Central memory CD8-positive, alpha-beta T cell (primary cell): ENCODE results near the gene KDM3B.
A peak's percentile ranks its signal among the peaks of the same experiment; 100 is the strongest.

Experiments used
- ATAC-seq: fragments of 150-1000 bp; cut with Tn5 transposase; replicated peaks from 2 replicates; pipeline ENCODE4 v1.10.0; 2022; ENCODE audit warnings: mild to moderate bottlenecking, moderate FRiP score, moderate number of reproducible peaks; ENCODE audit not compliant: poor library complexity, severe bottlenecking; ENCODE audit errors: extremely low read depth
- DNase-seq, 2 donors: peaks; one replicate each; pipeline ENCODE4 v3.0.0; 2021; ENCODE audit warnings: low spot score in 2 of 2
- H3K27ac Mint-ChIP-seq: one replicate; pipeline ENCODE4 v1.8.0; 2022; ENCODE audit warnings: low read depth, mild to moderate bottlenecking, moderate library complexity, mixed read lengths
- H3K27me3 Mint-ChIP-seq: one replicate; pipeline ENCODE4 v1.8.0; 2022; ENCODE audit warnings: mixed read lengths
- H3K36me3 Mint-ChIP-seq: one replicate; pipeline ENCODE4 v1.8.0; 2022; ENCODE audit warnings: mild to moderate bottlenecking, moderate library complexity, mixed read lengths; ENCODE audit not compliant: insufficient read depth
- H3K4me1 Mint-ChIP-seq: one replicate; pipeline ENCODE4 v1.8.0; 2022; ENCODE audit warnings: mixed read lengths
- H3K4me3 Mint-ChIP-seq: one replicate; pipeline ENCODE4 v1.8.0; 2022; ENCODE audit warnings: mild to moderate bottlenecking, moderate library complexity, mixed read lengths
- H3K9me3 Mint-ChIP-seq: one replicate; pipeline ENCODE4 v1.8.0; 2022; ENCODE audit warnings: mixed read lengths

KDM3B gene

DNA sequence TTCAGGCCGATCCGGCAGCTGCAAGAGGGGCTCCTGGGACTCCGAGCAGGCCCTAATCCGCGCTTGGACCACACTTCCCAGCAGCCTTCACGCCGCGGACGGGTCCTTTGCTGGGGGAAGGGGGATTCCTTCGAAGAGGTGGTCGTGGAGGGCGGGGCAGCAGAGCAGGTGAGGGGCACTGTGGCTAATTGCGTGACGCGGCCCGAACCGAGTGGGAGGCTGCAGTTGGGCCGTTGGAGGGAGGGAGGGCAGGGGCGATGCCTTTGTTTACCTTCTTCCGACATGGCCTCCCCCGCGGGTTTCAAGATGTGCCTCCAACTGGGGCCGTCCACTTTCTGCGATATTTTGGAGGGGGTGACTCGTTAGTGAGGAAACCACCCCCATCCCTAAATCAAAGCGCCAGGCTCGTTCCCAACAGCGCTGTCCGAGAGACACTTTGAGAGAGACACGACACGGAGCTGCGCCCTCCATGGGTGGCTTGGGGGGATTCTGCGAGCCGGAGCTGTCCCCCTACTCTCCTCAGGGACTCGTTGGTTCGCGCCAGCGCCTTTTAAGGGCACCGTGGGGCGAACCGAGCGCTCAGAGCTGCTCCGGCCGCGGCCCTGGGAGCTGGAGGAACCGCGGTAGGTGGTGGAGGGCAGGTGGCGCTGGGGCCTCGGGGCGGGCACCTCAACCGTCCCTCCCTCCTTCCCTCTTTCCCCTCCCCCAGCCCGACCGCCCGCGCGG is 14.6 kb upstream of the KDM3B start, which contains the start of gene FAM53C:
Gene FAM53C (plus strand): TSS at position 582 of the 726 bp plus-strand sequence. CDS start 3,070 bp downstream, outside the sequence.
- Mint-ChIP-seq H3K9me3 (no peaks in the 10 kb centered on the region), H3K4me1 (peaks cover 41% of the 10 kb centered on the region), H3K27me3 (no peaks in the 10 kb centered on the region), H3K27ac (peak within 1 kb of the TSS; percentile 97), H3K36me3 (peaks cover 17% of the 10 kb centered on the region), H3K4me3 (peak within 1 kb of the TSS; percentile 90)
- DNase-seq (peak; percentile 92 to 94), ATAC-seq (peak; percentile 91)

DNA sequence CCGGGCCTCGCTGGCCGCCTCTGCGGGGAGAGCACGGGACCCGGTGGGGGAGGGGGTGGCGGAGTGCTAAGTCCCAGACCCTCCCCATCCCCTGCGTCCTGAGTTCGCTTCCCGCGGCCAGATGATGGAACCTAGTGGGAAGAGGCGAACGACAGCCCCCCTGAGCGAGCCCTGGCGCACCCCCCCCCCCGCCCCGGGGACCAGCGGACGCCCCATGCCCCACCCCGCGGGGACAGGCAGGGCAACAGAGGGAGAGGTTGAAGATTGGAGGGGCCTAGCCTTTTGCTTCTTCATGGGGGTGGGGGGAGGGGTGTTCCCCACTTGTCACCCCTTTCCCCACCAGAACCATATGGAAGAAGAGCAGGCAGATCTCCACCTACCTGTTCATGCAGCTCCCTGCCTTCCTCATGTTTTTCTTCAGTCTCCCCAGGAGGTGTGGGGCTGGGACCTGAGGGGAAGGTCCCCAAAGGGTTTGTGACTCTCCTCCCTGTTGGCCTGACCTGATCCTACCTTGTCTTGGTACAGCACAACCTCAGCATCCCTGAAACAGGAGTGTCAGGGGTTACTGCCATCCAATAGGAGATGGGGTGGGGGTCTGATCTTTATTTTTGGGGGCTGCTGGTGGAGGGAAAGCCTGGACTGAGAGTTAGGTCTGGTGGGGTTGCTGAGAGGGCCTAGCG is 13.9 kb upstream of the KDM3B start:
- ATAC-seq (no peak), DNase-seq (no peak)
- H3K27me3 Mint-ChIP-seq, result no peaks in the 10 kb centered on the region
- H3K4me1 Mint-ChIP-seq, result peaks cover 41% of the 10 kb centered on the region
- H3K36me3 Mint-ChIP-seq, result peaks cover 20% of the 10 kb centered on the region
- peak overlapping the region; percentile 97 for H3K27ac Mint-ChIP-seq
- peak overlapping the region; percentile 90 for H3K4me3 Mint-ChIP-seq
- no peaks in the 10 kb centered on the region for H3K9me3 Mint-ChIP-seq

DNA sequence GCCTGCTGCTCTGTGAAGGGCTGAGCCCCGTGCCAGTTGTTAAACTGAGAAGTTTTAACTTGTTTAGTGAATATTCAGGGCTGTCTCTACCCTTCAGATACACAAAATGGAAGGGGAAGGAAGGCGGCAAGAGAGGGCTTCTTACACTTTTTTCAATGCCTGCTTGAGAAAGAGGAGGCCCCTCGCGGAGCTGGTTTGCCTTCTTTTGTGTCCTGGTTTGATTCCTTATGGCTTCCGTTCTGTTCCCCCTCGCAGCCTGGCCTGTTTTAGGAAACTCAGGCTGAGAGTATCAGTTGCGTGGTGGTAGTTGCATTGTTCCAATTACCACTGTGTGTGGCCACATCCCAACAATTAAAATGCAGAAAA is 13.4 kb upstream of the KDM3B start:
- Mint-ChIP-seq H3K27me3 (no peaks in the 10 kb centered on the region), H3K4me3 (peak overlapping the region; percentile 90), H3K36me3 (peaks cover 24% of the 10 kb centered on the region), H3K9me3 (no peaks in the 10 kb centered on the region), H3K27ac (peak overlapping the region; percentile 97), H3K4me1 (peaks cover 41% of the 10 kb centered on the region)
- ATAC-seq (no peak), DNase-seq (no peak)

DNA sequence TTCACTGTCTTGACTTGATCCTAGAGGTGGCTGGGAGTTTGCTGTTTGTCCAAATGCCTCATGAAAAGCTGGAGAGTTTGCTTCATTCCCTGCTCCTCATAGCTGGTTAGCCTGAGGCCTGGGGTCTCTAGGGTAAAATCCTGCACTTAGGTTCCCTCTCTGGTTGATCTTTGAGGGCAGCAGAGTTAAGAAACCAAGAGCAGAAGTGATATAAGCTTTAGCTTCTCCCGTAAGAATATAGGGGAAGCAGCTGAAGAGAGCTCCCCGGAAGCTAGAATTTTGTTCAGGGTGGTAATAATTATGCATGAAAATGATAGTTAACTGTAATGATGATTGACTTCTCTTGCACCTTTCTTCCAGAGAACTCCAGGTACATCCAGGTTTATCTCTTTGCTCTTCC is 13.0 kb upstream of the KDM3B start:
- H3K27me3 Mint-ChIP-seq, result no peaks in the 10 kb centered on the region
- ATAC-seq, result no peak

DNA sequence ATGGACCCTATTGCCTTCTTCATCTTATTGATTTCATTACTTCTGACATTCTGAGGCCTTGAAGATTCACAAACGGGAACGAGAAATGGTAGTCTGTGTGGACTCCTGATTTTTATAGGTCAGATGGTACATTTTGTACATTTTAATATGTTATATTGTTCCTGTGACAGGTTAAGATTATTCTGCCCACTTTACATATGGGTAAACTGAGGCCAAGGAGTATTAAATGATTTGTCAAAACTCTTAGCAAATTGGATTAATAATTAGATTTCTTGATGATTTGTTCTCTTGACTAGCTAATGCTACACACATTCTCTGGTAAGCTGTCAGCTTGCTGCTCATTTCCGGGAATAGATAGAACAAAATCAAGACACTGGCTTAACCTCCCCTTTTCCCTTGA is 12.5 kb upstream of the KDM3B start:
- DNase-seq (no peak), ATAC-seq (no peak)
- H3K4me1 Mint-ChIP-seq, result peaks cover 41% of the 10 kb centered on the region
- H3K27ac Mint-ChIP-seq, result no peak overlapping the region
- peak overlapping the region; percentile 90 for H3K4me3 Mint-ChIP-seq
- no peaks in the 10 kb centered on the region for H3K9me3 Mint-ChIP-seq
- H3K27me3 Mint-ChIP-seq, result no peaks in the 10 kb centered on the region
- H3K36me3 Mint-ChIP-seq, result peaks cover 29% of the 10 kb centered on the region

More for the DNA sequence above, 13.0 kb upstream of the KDM3B start:
- no peak for DNase-seq
- peak overlapping the region; percentile 90 for H3K4me3 Mint-ChIP-seq
- H3K27ac Mint-ChIP-seq, result peak overlapping the region; percentile 97
- H3K9me3 Mint-ChIP-seq, result no peaks in the 10 kb centered on the region
- H3K4me1 Mint-ChIP-seq, result peaks cover 41% of the 10 kb centered on the region
- H3K36me3 Mint-ChIP-seq, result peaks cover 26% of the 10 kb centered on the region

DNA sequence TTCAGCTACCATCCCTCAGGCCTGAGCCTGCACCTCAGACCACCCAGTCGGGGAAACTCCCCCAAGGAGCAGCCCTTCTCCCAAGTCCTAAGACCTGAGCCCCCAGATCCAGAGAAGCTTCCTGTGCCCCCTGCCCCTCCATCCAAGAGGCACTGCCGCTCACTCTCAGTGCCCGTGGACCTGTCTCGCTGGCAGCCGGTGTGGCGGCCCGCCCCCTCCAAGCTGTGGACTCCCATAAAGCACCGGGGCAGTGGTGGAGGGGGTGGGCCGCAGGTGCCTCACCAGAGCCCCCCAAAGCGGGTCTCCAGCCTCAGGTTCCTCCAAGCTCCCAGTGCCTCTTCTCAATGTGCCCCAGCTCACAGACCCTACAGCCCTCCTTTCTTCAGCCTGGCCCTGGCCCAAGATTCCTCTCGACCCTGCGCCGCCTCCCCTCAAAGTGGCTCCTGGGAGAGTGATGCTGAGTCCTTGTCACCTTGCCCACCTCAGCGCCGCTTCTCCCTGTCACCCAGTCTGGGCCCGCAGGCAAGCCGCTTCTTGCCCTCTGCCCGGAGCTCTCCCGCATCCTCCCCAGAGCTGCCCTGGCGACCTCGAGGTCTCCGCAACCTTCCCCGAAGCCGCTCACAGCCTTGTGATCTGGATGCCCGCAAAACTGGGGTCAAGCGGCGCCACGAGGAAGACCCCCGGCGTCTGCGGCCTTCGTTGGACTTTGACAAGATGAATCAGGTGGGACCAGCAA is 7.4 kb upstream of the KDM3B start:
- Mint-ChIP-seq H3K9me3 (no peaks in the 10 kb centered on the region), H3K4me3 (no peak overlapping the region), H3K36me3 (peaks cover 37% of the 10 kb centered on the region), H3K27me3 (no peaks in the 10 kb centered on the region), H3K27ac (no peak overlapping the region), H3K4me1 (peaks cover 19% of the 10 kb centered on the region)
- DNase-seq, result no peak
- ATAC-seq, result no peak

DNA sequence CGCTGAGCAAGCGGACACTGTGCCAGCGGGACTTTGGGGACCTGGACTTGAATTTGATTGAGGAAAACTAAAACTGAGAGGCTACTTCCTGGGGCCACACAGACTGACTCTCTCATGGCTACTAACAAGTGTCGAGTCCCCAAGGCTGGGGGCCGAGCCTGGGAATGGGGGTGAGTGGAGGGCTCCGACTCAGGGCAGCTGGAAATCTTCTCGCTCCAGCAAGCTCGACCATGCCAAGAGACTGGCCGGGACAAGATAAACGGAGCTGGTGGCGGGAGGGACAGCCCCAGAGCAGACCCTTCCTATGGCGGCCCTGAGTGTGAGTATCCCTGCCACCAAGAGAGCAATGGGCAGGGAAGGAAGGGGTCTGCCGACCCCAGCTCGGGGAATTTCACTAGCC is 5.6 kb upstream of the KDM3B start:
- no peak overlapping the region for H3K27ac Mint-ChIP-seq
- no peak for DNase-seq
- peaks cover 40% of the 10 kb centered on the region for H3K36me3 Mint-ChIP-seq
- ATAC-seq, result no peak
- peaks cover 10% of the 10 kb centered on the region for H3K4me1 Mint-ChIP-seq
- H3K4me3 Mint-ChIP-seq, result no peak overlapping the region
- H3K27me3 Mint-ChIP-seq, result no peaks in the 10 kb centered on the region
- no peaks in the 10 kb centered on the region for H3K9me3 Mint-ChIP-seq

DNA sequence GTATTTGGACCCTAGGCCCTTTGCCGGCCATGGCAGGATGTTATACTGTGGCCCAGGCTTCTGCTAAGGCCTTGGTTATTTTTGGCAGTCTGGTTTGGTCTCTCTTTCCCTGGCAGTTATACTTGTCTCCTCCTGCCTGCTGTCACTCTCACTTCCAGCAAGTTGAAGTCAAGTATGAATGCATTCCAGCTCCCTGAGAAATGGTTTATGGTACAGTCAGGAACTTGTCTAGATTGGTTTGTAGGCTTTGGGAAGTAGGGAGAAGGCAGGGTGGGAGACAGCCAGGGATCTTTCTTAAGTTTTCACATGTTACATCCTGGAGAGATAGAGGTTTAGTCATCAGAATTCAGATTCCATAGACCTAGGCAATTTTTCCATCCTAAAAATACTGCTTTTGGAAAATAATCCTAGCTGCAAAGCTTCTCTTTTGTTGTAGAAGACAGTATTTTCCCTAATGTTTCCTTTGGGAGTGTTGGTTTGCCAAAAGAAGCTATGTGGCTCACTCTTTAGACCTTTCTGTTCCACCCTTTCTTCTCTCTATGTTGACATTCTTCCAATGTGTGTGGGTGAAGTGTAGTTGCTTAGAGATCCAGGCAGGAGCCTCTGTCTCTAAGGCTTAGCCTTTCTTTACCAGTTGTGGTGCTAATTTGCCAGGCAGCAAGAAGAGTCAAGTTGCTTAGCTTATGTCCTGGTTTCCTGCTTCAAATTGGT is 2.5 kb upstream of the KDM3B start:
- no peak for DNase-seq
- peaks cover 31% of the 10 kb centered on the region for H3K4me1 Mint-ChIP-seq
- H3K36me3 Mint-ChIP-seq, result peaks cover 45% of the 10 kb centered on the region

DNA sequence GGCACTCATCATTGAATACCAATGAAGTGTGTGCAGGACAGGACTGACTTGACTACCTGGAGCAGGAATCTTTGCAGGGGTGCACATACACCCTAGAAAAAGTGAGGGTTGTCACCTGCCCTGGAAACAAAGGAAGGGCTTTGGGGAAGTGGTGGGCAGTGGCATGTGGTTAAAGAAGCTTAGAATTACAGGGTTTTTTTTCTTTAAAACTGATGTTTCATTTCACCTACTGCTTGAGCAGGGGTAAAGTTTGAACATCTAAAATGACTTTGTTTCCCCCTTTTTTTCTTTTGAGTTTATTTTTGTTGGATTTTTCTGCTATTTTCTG is 2.0 kb upstream of the KDM3B start:
- no peak for DNase-seq
- peaks cover 41% of the 10 kb centered on the region for H3K36me3 Mint-ChIP-seq
- peaks cover 36% of the 10 kb centered on the region for H3K4me1 Mint-ChIP-seq
- H3K27ac Mint-ChIP-seq, result no peak overlapping the region
- no peak for ATAC-seq
- H3K27me3 Mint-ChIP-seq, result no peaks in the 10 kb centered on the region
- no peaks in the 10 kb centered on the region for H3K9me3 Mint-ChIP-seq
- no peak overlapping the region for H3K4me3 Mint-ChIP-seq

More for the DNA sequence above, 2.5 kb upstream of the KDM3B start:
- no peaks in the 10 kb centered on the region for H3K27me3 Mint-ChIP-seq
- no peaks in the 10 kb centered on the region for H3K9me3 Mint-ChIP-seq
- H3K4me3 Mint-ChIP-seq, result no peak overlapping the region
- no peak overlapping the region for H3K27ac Mint-ChIP-seq
- no peak for ATAC-seq

DNA sequence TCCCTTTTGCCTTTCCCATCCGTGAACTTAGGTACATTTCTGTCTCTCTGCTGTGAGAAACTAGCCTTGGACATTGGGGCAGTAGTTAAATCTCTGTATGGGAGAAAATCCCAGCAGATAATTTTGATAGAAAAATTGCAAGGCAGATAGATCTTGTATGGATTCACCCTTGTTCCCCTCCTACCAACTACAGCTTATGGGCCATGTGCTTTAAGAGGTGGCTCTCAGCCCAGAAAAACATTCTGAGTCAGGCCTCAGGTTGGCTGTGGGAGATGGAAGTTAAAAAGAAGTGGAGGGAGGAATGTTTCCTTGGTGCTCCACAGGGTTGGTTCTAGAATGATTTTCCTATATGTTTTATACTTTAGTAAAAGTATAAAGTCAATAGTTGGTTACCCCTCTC is 1.4 kb upstream of the KDM3B start:
- Mint-ChIP-seq H3K4me1 (peaks cover 39% of the 10 kb centered on the region), H3K27me3 (no peaks in the 10 kb centered on the region), H3K4me3 (no peak overlapping the region), H3K9me3 (no peaks in the 10 kb centered on the region), H3K27ac (no peak overlapping the region), H3K36me3 (peaks cover 36% of the 10 kb centered on the region)
- no peak for DNase-seq
- no peak for ATAC-seq

DNA sequence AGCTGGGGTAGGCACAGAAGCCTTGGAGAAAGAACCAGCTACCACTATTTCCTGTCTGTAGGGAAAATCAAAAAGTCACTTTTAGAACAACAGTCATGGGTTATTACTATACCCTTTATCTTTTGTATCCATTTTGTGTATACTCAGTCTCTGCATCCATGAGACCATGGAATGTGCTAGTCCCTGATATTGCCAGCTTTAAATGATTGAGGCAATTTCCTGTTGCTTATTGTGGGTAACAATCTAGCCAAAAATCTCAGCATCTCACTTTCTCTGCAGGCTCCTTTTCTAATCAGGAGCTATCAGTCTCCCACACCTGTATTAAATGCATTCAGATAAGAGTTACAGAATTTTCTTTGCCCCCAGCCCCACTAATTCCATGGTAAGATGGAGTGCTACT is 968 bp upstream of the KDM3B start:
- Mint-ChIP-seq H3K4me1 (peaks cover 39% of the 10 kb centered on the region), H3K27ac (peak overlapping the region; percentile 67), H3K36me3 (peaks cover 37% of the 10 kb centered on the region)

DNA sequence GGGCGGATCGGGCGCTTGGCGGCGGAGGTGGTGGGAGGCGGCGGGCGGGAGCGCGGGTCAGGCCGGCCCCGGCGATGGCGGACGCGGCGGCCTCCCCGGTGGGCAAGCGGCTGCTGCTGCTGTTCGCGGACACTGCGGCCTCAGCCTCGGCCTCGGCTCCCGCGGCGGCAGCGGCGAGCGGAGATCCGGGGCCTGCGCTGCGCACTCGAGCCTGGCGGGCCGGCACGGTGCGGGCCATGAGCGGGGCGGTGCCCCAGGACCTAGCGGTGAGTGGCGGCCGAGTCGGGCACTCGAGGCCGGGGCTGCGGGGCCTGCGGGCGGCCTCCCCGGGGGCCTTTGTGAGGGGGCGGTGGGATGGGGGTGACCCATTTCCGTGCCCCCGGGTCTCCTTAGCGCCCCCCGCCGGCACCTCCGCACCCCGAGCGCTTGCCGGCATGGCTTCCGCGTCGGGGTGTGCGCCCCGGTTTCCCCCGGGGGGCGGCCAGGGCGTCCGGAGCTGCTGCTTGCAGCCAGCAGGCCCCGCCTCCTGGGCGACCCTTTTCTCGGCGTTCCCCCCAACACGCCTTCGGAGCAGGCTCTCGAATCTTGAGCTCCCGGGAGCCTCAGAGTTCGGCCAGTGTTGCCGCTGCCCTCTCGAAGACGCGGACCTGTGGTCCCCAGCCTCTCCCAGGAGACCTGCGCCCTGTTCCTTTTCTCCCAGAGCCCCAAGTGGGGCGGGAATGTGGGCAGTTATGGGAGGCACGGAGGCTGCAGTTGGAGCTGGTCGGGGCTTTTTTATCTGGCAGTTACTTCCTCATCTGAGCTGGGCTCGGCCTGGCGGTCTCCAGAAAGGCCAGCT is 456 bp downstream of the KDM3B start:
- DNase-seq, result peak; percentile 59 to 68

More for the DNA sequence above, 968 bp upstream of the KDM3B start:
- H3K9me3 Mint-ChIP-seq, result no peaks in the 10 kb centered on the region
- no peak for ATAC-seq
- DNase-seq, result no peak
- no peaks in the 10 kb centered on the region for H3K27me3 Mint-ChIP-seq
- peak overlapping the region; percentile 75 for H3K4me3 Mint-ChIP-seq

More for the DNA sequence above, 456 bp downstream of the KDM3B start:
- ATAC-seq, result peak; percentile 59
- Mint-ChIP-seq H3K27ac (peak overlapping the region; percentile 94), H3K4me3 (peak overlapping the region; percentile 99), H3K36me3 (peaks cover 29% of the 10 kb centered on the region), H3K9me3 (no peaks in the 10 kb centered on the region), H3K4me1 (peaks cover 39% of the 10 kb centered on the region), H3K27me3 (no peaks in the 10 kb centered on the region)
